ENCODE data around the gene CHD8. TPM values are rescaled to one million over a fixed set of nuclear protein-coding genes. Genes with fewer than 3 reads are reported as not detected.
"Not testable (repeated sequence)": the region's sequence is repeated elsewhere in the genome, so short reads cannot be mapped to it uniquely, and the experiment has no call there.

CHD8 gene
- total RNA-seq, 2 donors from 2014 or later = 31.9 to 39.1 TPM

- H3K27me3 ChIP-seq = no peaks in the 10 kb centered on the region
- H3K4me1 ChIP-seq = no peaks in the 10 kb centered on the region
- no peak overlapping the region for H3K4me3 ChIP-seq
- peaks cover 29% of the 10 kb centered on the region for H3K36me3 ChIP-seq
- H3K9me3 ChIP-seq = no peaks in the 10 kb centered on the region
- no peak for TF ChIP-seq CTCF (IDR thresholded peaks at IDR 0.05)
- no peak overlapping the region for H3K27ac ChIP-seq
- no peak for DNase-seq (ENCODE audit: low spot score)
Observed at GRCh38 chr14:21373980-21374379, 81.9 kb downstream of the CHD8 start.

- H3K4me1 ChIP-seq; H3K9me3 ChIP-seq; H3K27me3 ChIP-seq; H3K4me3 ChIP-seq; H3K27ac ChIP-seq; DNase-seq (ENCODE audit: low spot score): not testable (repeated sequence)
- H3K36me3 ChIP-seq = peaks cover 41% of the 10 kb centered on the region
Observed at GRCh38 chr14:21372814-21373213, 83.1 kb downstream of the CHD8 start.

- H3K4me3 ChIP-seq = no peak overlapping the region
- no peaks in the 10 kb centered on the region for H3K4me1 ChIP-seq
- no peaks in the 10 kb centered on the region for H3K9me3 ChIP-seq
- no peaks in the 10 kb centered on the region for H3K27me3 ChIP-seq
- no peak for TF ChIP-seq CTCF (IDR thresholded peaks at IDR 0.05)
- DNase-seq (ENCODE audit: low spot score) = no peak
- H3K27ac ChIP-seq = no peak overlapping the region
- peaks cover 68% of the 10 kb centered on the region for H3K36me3 ChIP-seq
Observed at GRCh38 chr14:21369949-21370679, 85.8 kb downstream of the CHD8 start.

- Histone ChIP-seq H3K4me3 (no peak overlapping the region), H3K9me3 (no peaks in the 10 kb centered on the region), H3K27me3 (no peaks in the 10 kb centered on the region), H3K36me3 (peaks cover 92% of the 10 kb centered on the region), H3K27ac (no peak overlapping the region), H3K4me1 (no peaks in the 10 kb centered on the region)
- DNase-seq (ENCODE audit: low spot score) = no peak
- TF ChIP-seq CTCF (IDR thresholded peaks at IDR 0.05) = no peak
Observed at GRCh38 chr14:21367582-21368144, 88.3 kb downstream of the CHD8 start.

GRCh38 chr14:21356511-21356910 lies 99.4 kb downstream of the CHD8 start:
- peaks cover 98% of the 10 kb centered on the region for H3K36me3 ChIP-seq
- no peaks in the 10 kb centered on the region for H3K4me1 ChIP-seq
- H3K9me3 ChIP-seq = no peaks in the 10 kb centered on the region
- H3K27ac ChIP-seq = no peak overlapping the region
- TF ChIP-seq CTCF (IDR thresholded peaks at IDR 0.05) = no peak
- H3K27me3 ChIP-seq = no peaks in the 10 kb centered on the region
- no peak overlapping the region for H3K4me3 ChIP-seq
- no peak for DNase-seq (ENCODE audit: low spot score)

- no peak for TF ChIP-seq CTCF (IDR thresholded peaks at IDR 0.05)
- DNase-seq (ENCODE audit: low spot score) = no peak
Observed at GRCh38 chr14:21352587-21352986, 103.3 kb downstream of the CHD8 start.

More at GRCh38 chr14:21352587-21352986, 103.3 kb downstream of the CHD8 start:
- no peaks in the 10 kb centered on the region for H3K4me1 ChIP-seq
- H3K9me3 ChIP-seq = no peaks in the 10 kb centered on the region
- H3K27me3 ChIP-seq = no peaks in the 10 kb centered on the region
- no peak overlapping the region for H3K4me3 ChIP-seq
- H3K36me3 ChIP-seq = peaks cover 60% of the 10 kb centered on the region
- H3K27ac ChIP-seq = no peak overlapping the region
